Cardiac muscle cell (in vitro differentiated cells and primary cell): Measurements from ENCODE around the gene SLC6A6. TPM values are rescaled to one million over a fixed set of nuclear protein-coding genes. Genes with fewer than 3 reads are reported as not detected.

Experiments
- DNase-seq, 2 donors: peaks; one replicate each; pipeline versions ENCODE4 v3.0.0 to v3.0.0-alpha.2; 2010 to 2017; ENCODE audit warnings: low read depth in 1 of 2, low spot score in 1 of 2
- H3K27ac ChIP-seq: fragments of 200-600 bp; sonication (generic); 2 replicates; pipeline ENCODE4 v1.5.1; 2016
- H3K27me3 ChIP-seq: fragments of 200-600 bp; sonication (generic); 2 replicates; pipeline ENCODE4 v1.6.0; 2016; ENCODE audit warnings: control low read depth
- H3K36me3 ChIP-seq: fragments of 200-600 bp; sonication (generic); 2 replicates; pipeline ENCODE4 v1.5.1; 2016; ENCODE audit warnings: control low read depth
- H3K4me1 ChIP-seq: fragments of 200-600 bp; sonication (generic); 2 replicates; pipeline ENCODE4 v1.8.1; 2017; ENCODE audit warnings: low read depth, mild to moderate bottlenecking, mixed run types
- H3K4me3 ChIP-seq: fragments of 200-600 bp; sonication (generic); 2 replicates; pipeline ENCODE4 v1.5.1; 2016; ENCODE audit warnings: mild to moderate bottlenecking
- H3K9me3 ChIP-seq: fragments of 200-600 bp; sonication (generic); 2 replicates; pipeline ENCODE4 v1.5.1; 2017; ENCODE audit warnings: low read depth, mild to moderate bottlenecking, control low read depth
- CTCF ChIP-seq: IDR thresholded peaks from 2 replicates; pipeline ENCODE4 v1.5.1; 2012; ENCODE audit warnings: low read depth, mild to moderate bottlenecking, low read length
- polyA plus RNA-seq: library from polyadenylated mRNA; unstranded; fragments of >200 nt; fragmentation: Nextera tagmentation; extraction: Ambion mirVana; gene quantifications from 2 replicates; pipeline ENCODE4 v1.2.1, GENCODE V29; 2016
- total RNA-seq: library from RNA; depleted of rRNA; stranded (reverse); fragments of >200 nt; gene quantifications from 2 replicates; pipeline ENCODE4 v1.2.3, GENCODE V29; 2016

SLC6A6 gene
- total and polyA plus RNA-seq, 2 experiments from 2014 or later = 5.4 to 19.7 TPM

DNA sequence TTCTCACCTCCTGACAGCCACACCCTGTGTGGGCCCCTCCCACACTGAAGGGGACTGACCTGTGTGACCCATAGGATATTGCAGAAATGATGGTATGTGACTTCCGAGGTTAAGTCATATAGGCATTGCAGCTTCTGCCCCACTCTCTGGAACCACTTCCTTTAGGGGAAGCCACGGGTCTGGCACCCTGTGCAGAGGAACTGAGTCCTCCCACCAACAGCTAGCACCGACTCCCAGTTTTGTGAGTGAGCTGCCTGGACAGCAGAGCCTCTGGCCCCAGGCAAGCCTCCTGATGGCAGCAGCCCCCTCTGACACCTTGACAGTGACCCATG lies 24.6 kb upstream of the SLC6A6 start:
- no peaks in the 10 kb centered on the region for H3K27me3 ChIP-seq
- H3K4me1 ChIP-seq = peaks cover 27% of the 10 kb centered on the region
- no peaks in the 10 kb centered on the region for H3K9me3 ChIP-seq
- no peak for DNase-seq
- no peak overlapping the region for H3K27ac ChIP-seq
- no peak overlapping the region for H3K4me3 ChIP-seq
- H3K36me3 ChIP-seq = no peaks in the 10 kb centered on the region
- no peak for TF ChIP-seq CTCF

- no peak for DNase-seq
- Histone ChIP-seq H3K9me3 (no peaks in the 10 kb centered on the region), H3K27me3 (no peaks in the 10 kb centered on the region), H3K27ac (no peak overlapping the region), H3K4me3 (no peak overlapping the region), H3K4me1 (peaks cover 22% of the 10 kb centered on the region), H3K36me3 (no peaks in the 10 kb centered on the region)
- no peak for TF ChIP-seq CTCF
These were observed 24.0 kb upstream of the SLC6A6 start for GRCh38 chr3:14378415-14378814.

DNA sequence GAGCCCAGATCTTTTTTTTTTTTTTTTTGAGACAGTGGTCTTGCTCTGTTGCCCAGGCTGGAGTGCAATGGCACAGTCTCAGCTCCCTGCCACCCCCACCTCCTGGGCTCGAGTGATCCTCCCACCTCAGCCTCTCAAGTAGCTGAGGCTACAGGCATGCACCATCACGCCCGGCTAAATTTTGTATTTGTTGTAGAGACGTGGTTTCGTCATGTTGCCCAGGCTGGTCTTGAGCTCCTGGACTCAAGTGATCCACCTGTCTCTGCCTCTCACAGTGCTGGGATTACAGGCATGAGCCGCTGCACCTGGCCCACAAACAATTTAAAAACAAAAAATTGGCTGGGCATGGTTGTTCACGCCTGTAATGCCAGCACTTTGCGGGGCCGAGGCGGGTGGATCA lies 22.6 kb upstream of the SLC6A6 start:
- no peaks in the 10 kb centered on the region for H3K9me3 ChIP-seq
- H3K4me3 ChIP-seq = no peak overlapping the region
- DNase-seq = no peak
- no peaks in the 10 kb centered on the region for H3K27me3 ChIP-seq
- no peaks in the 10 kb centered on the region for H3K36me3 ChIP-seq
- H3K27ac ChIP-seq = no peak overlapping the region
- no peak for TF ChIP-seq CTCF
- H3K4me1 ChIP-seq = peaks cover 14% of the 10 kb centered on the region

- Histone ChIP-seq H3K4me1 (peaks cover 2% of the 10 kb centered on the region), H3K36me3 (no peaks in the 10 kb centered on the region), H3K4me3 (no peak overlapping the region), H3K27me3 (no peaks in the 10 kb centered on the region), H3K27ac (no peak overlapping the region), H3K9me3 (no peaks in the 10 kb centered on the region)
- DNase-seq = no peak
- TF ChIP-seq CTCF = no peak
These were observed 16.2 kb upstream of the SLC6A6 start for GRCh38 chr3:14386254-14386653.

DNA sequence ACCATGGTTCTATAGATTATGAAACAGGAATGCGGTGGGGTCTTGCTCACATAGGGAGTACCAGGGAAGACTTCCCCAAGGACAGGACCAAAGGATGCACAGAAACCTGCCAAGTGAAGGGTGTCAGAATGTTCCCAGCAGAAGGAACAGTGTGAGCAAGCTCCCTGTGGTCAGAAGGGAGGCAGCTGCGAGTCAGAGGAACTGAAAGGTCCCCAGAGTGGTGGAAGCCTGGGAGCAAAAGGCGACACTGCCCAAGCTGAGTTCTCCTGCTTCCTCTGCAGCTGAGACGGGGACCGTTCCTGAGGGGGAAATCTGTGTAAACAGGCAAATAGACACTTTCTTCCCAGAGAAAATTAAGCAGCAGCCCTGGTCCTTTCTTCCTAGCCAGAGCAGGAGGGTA lies 14.2 kb upstream of the SLC6A6 start:
- Histone ChIP-seq H3K27ac (no peak overlapping the region), H3K27me3 (no peaks in the 10 kb centered on the region), H3K4me1 (peaks cover 13% of the 10 kb centered on the region), H3K9me3 (no peaks in the 10 kb centered on the region), H3K4me3 (no peak overlapping the region), H3K36me3 (no peaks in the 10 kb centered on the region)
- no peak for DNase-seq
- TF ChIP-seq CTCF = no peak

DNA sequence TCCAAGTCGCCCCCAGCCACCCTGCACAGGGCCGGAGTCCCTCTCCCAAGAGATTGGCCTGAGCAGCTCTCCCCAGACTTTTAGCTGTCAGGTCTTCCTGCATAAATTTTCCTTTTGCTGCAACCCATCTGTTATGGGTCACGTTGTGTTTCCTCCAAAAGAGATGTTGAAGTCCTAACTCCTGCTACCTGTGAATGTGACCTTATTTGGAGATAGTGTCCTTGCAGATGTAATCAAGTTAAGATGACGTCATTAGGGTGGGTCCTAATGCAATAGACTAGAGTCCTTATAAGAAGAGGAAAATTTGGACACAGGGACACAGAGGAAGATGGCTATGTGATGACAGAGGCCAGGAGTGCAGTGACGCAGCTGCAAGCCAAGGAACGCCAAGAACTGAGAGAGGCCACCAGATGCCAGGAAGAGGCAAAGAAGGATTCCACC lies 13.2 kb upstream of the SLC6A6 start:
- no peak for DNase-seq
- H3K4me3 ChIP-seq = no peak overlapping the region
- H3K27me3 ChIP-seq = no peaks in the 10 kb centered on the region
- no peaks in the 10 kb centered on the region for H3K36me3 ChIP-seq
- no peak overlapping the region for H3K27ac ChIP-seq
- H3K4me1 ChIP-seq = peaks cover 20% of the 10 kb centered on the region
- H3K9me3 ChIP-seq = no peaks in the 10 kb centered on the region
- TF ChIP-seq CTCF = no peak
